Fibroblast of the aortic adventitia (primary cell): Measurements from ENCODE around the gene ZNF71. TPM values are rescaled to one million over a fixed set of nuclear protein-coding genes. Genes with fewer than 3 reads are reported as not detected.

ENCODE experiments used
- DNase-seq: peaks from one replicate; pipeline ENCODE4 v3.0.0-alpha.2; 2010; ENCODE audit warnings: low read depth
- H3K4me3 ChIP-seq: 2 replicates; pipeline ENCODE4 v1.5.1; 2011; ENCODE audit warnings: low read depth, mild to moderate bottlenecking, control low read depth, low read length, moderate library complexity
- CTCF ChIP-seq: IDR thresholded peaks from 2 replicates; pipeline ENCODE4 v1.5.1; 2011; ENCODE audit warnings: mild to moderate bottlenecking, low read length, control low read depth, inconsistent platforms; ENCODE audit not compliant: insufficient read depth
- total RNA-seq: library from RNA; depleted of rRNA; stranded (reverse); fragments of >200 nt; gene quantifications from 2 replicates; pipeline ENCODE4 v1.2.3, GENCODE V29; 2012; ENCODE audit warnings: low replicate concordance

The ZNF71 gene
- 2.4 and 6.3 TPM in 2 replicates for total RNA-seq

- peak within 1 kb of the TSS; percentile 98 for H3K4me3 ChIP-seq
- peak; percentile 83 for DNase-seq
- TF ChIP-seq CTCF, result no peak
Measured at GRCh38 chr19:56594783-56595547, at the start of gene ZNF71. ZNF71 (plus strand) TSS chr19:56595302; CDS start chr19:56601559, 6,257 bp downstream.

- no peak overlapping the region for H3K4me3 ChIP-seq
- no peak for DNase-seq
- no peak for TF ChIP-seq CTCF
Measured at GRCh38 chr19:56547535-56547934, 47.6 kb upstream of the ZNF71 start.

GRCh38 chr19:56554272-56554869 lies 40.7 kb upstream of the ZNF71 start:
- TF ChIP-seq CTCF, result no peak
- H3K4me3 ChIP-seq, result no peak overlapping the region
- DNase-seq, result no peak

- no peak for DNase-seq
- no peak for TF ChIP-seq CTCF
- no peak overlapping the region for H3K4me3 ChIP-seq
Measured at GRCh38 chr19:56562766-56563165, 32.3 kb upstream of the ZNF71 start.

- H3K4me3 ChIP-seq, result peak overlapping the region; percentile 99
- no peak for TF ChIP-seq CTCF
- DNase-seq, result no peak
Measured at GRCh38 chr19:56566904-56567273, 28.2 kb upstream of the ZNF71 start.

GRCh38 chr19:56567274-56568120 lies 27.6 kb upstream of the ZNF71 start, which contains the start of gene ZNF470:
ZNF470 (plus strand) TSS chr19:56567468; CDS start chr19:56570312, 2,844 bp downstream.
- peak; percentile 89 for DNase-seq
- peak within 1 kb of the TSS; percentile 99 for H3K4me3 ChIP-seq
- peak; percentile 1 for TF ChIP-seq CTCF
